ENCODE data around the gene HAL. TPM values are rescaled to one million over a fixed set of nuclear protein-coding genes. Genes with fewer than 3 reads are reported as not detected.

Gene HAL
- total and polyA plus RNA-seq, 2 of the 8 experiments (the other 6 are each of a cell fraction or from before 2014, with no cell fraction given): 0.12 to 0.17 TPM

DNA sequence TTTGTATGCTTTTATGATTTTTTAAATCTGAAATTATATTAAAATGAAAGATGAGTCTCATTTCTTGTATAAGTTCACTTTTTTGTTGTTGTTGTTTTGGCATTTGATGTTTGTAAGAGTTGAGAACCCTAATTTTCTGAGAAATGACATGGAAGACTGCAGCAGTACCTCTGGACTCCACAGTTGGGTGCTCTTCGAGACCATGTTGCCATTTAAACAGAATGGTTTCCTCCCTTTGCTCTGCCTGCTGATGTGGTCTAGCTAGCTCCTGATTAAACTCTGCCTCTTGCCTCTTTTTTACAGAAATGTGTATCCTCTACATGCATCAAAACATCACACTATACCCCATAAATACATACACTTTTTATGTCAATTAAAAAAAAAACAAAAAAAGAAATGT, 45.0 kb upstream of the HAL start:
- Histone ChIP-seq H3K23ac (ENCODE audit: insufficient read length) (no peak overlapping the region), H3K27me3 (replicated peaks in 1 of 4; ENCODE audit: control insufficient read depth in 3 of 4, extremely low read depth in 1 of 4, insufficient read depth in 3 of 4, low read length in 3 of 4) (no peaks in the 10 kb centered on the region), H3K4ac (replicated peaks; ENCODE audit: insufficient read length, low read depth, low read length) (no peak overlapping the region), H4K5ac (ENCODE audit: insufficient read length, low read depth, low read length) (no peak overlapping the region), H3K14ac (ENCODE audit: insufficient read length) (no peak overlapping the region), H2BK15ac (ENCODE audit: low read length) (no peak overlapping the region), H2AK5ac (ENCODE audit: low read depth, low read length) (no peak overlapping the region), H3K36me3 (ENCODE audit: control insufficient read depth in 2 of 4, insufficient read depth in 4 of 4, low read length in 3 of 4) (no peaks in the 10 kb centered on the region), H3K79me2 (ENCODE audit: control insufficient read depth in 1 of 2, insufficient read depth in 2 of 2, low read length in 2 of 2) (no peaks in the 10 kb centered on the region), H3K18ac (ENCODE audit: extremely low read depth, low read length) (no peak overlapping the region), H4K20me1 (replicated peaks in 1 of 2; ENCODE audit: control insufficient read depth in 1 of 2, insufficient read depth in 2 of 2, low read length in 2 of 2) (no peaks in the 10 kb centered on the region), H2BK20ac (ENCODE audit: low read length) (no peak overlapping the region), H3K9ac (replicated peaks in 1 of 4; ENCODE audit: extremely low read depth in 1 of 4, low read depth in 3 of 4, low read length in 3 of 4) (no peak overlapping the region), H2BK120ac (replicated peaks; ENCODE audit: low read depth, low read length) (no peak overlapping the region), H3K79me1 (ENCODE audit: low read depth, low read length) (no peaks in the 10 kb centered on the region), H2BK12ac (ENCODE audit: low read depth, low read length) (no peak overlapping the region), H3K56ac (replicated peaks; ENCODE audit: insufficient read length, low read depth, low read length) (no peak overlapping the region), H3K4me1 (replicated peaks in 1 of 4; ENCODE audit: control insufficient read depth in 3 of 4, insufficient read depth in 4 of 4, low read length in 3 of 4) (no peaks in the 10 kb centered on the region), H3K4me2 (ENCODE audit: insufficient read depth in 1 of 2, low read depth in 2 of 2, low read length in 2 of 2) (no peak overlapping the region), H4K8ac (ENCODE audit: extremely low read depth, insufficient read depth, low read length) (no peak overlapping the region), H3K23me2 (ENCODE audit: low read depth, low read length) (no peaks in the 10 kb centered on the region; the same call in 1 of the 2 replicates), H2AFZ (ENCODE audit: low read length) (no peak overlapping the region), H3K4me3 (ENCODE audit: extremely low read depth in 1 of 4, insufficient read depth in 2 of 4, low read depth in 3 of 4, low read length in 4 of 4) (no peak overlapping the region), H3K27ac (ENCODE audit: low read depth, low read length) (no peak overlapping the region), H4K91ac (replicated peaks; ENCODE audit: insufficient read length, low read length) (no peak overlapping the region), H2BK5ac (ENCODE audit: low read depth, low read length) (no peak overlapping the region), H3K9me3 (ENCODE audit: insufficient read depth in 2 of 2, low read depth in 1 of 2, low read length in 1 of 2) (no peaks in the 10 kb centered on the region)
- 71% methylated on average over 1 of the region's 1 CpG; no CpG with 5 or more reads in 1 of the 2 experiments for WGBS, 2 experiments (ENCODE audit: extremely low coverage in 1 of 2, insufficient coverage in 1 of 2, insufficient read length in 1 of 2, insufficient replicate concordance in 2 of 2, low coverage in 1 of 2, low lambda C conversion rate in 2 of 2, missing lambda C conversion rate in 1 of 2)
- ChIA-PET POLR2A (ENCODE audit: partially characterized antibody) (no interaction called here), CTCF (ENCODE audit: partially characterized antibody) (interaction anchor here (1.3 to 1.5 kb wide), 3 partner anchors 16 to 141 kb away, joined by 3 to 5 read pairs (median 4); no protein-coding TSS in a partner anchor)
- FAIRE-seq (no peak), DNase-seq (ENCODE audit: low read depth in 1 of 2, low spot score in 2 of 2) (no peak)
- TF ChIP-seq PHF8 (conservative IDR thresholded peaks at IDR 0.05; ENCODE audit: low read depth, low read length) (no peak), JUN (IDR thresholded peaks at IDR 0.05; ENCODE audit: low read depth, low read length) (no peak), RXRA (IDR thresholded peaks at IDR 0.05; ENCODE audit: insufficient read depth, low read depth, low read length) (no peak), SUZ12 (IDR thresholded peaks at IDR 0.05; ENCODE audit: low read length) (no peak), SIX5 (IDR thresholded peaks at IDR 0.05; ENCODE audit: low read depth, low read length) (no peak), POU5F1 (IDR thresholded peaks at IDR 0.05; ENCODE audit: low read depth, low read length) (no peak), YY1 (IDR thresholded peaks at IDR 0.05; ENCODE audit: low read depth, low read length) (no peak), SP4 (IDR thresholded peaks at IDR 0.05; ENCODE audit: low read length) (no peak), CTBP2 (IDR thresholded peaks at IDR 0.05; ENCODE audit: borderline replicate concordance, insufficient read depth, insufficient read length, low read length) (no peak), KDM1A (IDR thresholded peaks at IDR 0.05; ENCODE audit: borderline replicate concordance, low read length) (no peak)
- TF ChIP-seq, protein P1, sequence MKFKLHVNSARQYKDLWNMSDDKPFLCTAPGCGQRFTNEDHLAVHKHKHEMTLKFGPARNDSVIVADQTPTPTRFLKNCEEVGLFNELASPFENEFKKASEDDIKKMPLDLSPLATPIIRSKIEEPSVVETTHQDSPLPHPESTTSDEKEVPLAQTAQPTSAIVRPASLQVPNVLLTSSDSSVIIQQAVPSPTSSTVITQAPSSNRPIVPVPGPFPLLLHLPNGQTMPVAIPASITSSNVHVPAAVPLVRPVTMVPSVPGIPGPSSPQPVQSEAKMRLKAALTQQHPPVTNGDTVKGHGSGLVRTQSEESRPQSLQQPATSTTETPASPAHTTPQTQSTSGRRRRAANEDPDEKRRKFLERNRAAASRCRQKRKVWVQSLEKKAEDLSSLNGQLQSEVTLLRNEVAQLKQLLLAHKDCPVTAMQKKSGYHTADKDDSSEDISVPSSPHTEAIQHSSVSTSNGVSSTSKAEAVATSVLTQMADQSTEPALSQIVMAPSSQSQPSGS (IDR thresholded peaks at IDR 0.05; ENCODE audit: low read length): no peak
- TF ChIP-seq, protein P2, sequence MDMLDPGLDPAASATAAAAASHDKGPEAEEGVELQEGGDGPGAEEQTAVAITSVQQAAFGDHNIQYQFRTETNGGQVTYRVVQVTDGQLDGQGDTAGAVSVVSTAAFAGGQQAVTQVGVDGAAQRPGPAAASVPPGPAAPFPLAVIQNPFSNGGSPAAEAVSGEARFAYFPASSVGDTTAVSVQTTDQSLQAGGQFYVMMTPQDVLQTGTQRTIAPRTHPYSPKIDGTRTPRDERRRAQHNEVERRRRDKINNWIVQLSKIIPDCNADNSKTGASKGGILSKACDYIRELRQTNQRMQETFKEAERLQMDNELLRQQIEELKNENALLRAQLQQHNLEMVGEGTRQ (IDR thresholded peaks at IDR 0.05; ENCODE audit: low read length): no peak
